Upper lobe of right lung (tissue), 1 donor: ENCODE results near the gene ZNF674. TPM values are rescaled to one million over a fixed set of nuclear protein-coding genes. Genes with fewer than 3 reads are reported as not detected.

Source experiments
- ATAC-seq: fragments of 200-7000 bp; cut with Tn5 transposase; one replicate; pipeline ENCODE4 v1.9.1; 2020; ENCODE audit warnings: mild to moderate bottlenecking, moderate library complexity
- DNase-seq: peaks from one replicate; pipeline ENCODE4 v3.0.0-alpha.2; 2020
- H3K27ac ChIP-seq: fragments of 200-600 bp; one replicate; pipeline ENCODE4 v1.8.0; 2022
- H3K27me3 ChIP-seq: fragments of 200-600 bp; one replicate; pipeline ENCODE4 v1.8.0; 2022; ENCODE audit warnings: mild to moderate bottlenecking
- H3K36me3 ChIP-seq: fragments of 200-600 bp; one replicate; pipeline ENCODE4 v1.8.0; 2022
- H3K4me1 ChIP-seq: fragments of 200-600 bp; one replicate; pipeline ENCODE4 v1.8.0; 2022
- H3K4me3 ChIP-seq: fragments of 200-600 bp; one replicate; pipeline ENCODE4 v1.8.0; 2022; ENCODE audit warnings: mild to moderate bottlenecking
- H3K9me3 ChIP-seq: fragments of 200-600 bp; one replicate; pipeline ENCODE4 v1.8.0; 2022
- CTCF ChIP-seq: fragments of 200-600 bp; IDR thresholded peaks from one replicate; pipeline ENCODE4 v1.8.0; 2022; ENCODE audit warnings: antibody characterized with exemption
- intact Hi-C: fragments of 100-400 bp; cut with DNase I; formaldehyde crosslinking; loops from one replicate; pipeline ENCODE4 v1.11.0; 2022
- total RNA-seq: library from RNA; stranded (reverse); fragmentation: NEBNext Ultra II Directional; extraction: Animal tissue kit (Norgen Biotek cat#: 25700); gene quantifications from one replicate; pipeline ENCODE4 v1.2.1, GENCODE V29; 2021
- donor health status: DM: no; HTN: yes; CAD: no; lungs with severe emphysema.

Gene ZNF674
- total RNA-seq, 1 donor from 2014 or later, result 5.9 TPM

- H3K27me3 ChIP-seq, result no peaks in the 10 kb centered on the region
- H3K27ac ChIP-seq, result peak overlapping the region; percentile 17
- TF ChIP-seq CTCF, result no peak
- no peak overlapping the region for H3K4me3 ChIP-seq
- peak; percentile 51 for ATAC-seq
- H3K36me3 ChIP-seq, result peaks cover 7% of the 10 kb centered on the region
- no peaks in the 10 kb centered on the region for H3K4me1 ChIP-seq
- intact Hi-C loops, result no loop called here
- DNase-seq, result no peak
- H3K9me3 ChIP-seq, result no peaks in the 10 kb centered on the region
Measured at GRCh38 chrX:46456125-46456922, 88.9 kb downstream of the ZNF674 start.

Other genes starting within 250 kb of the ZNF674 start
- 7.5 TPM for gene CHST7, start 28.3 kb upstream of the ZNF674 start, total RNA-seq
- gene SLC9A7, start 213.7 kb upstream of the ZNF674 start, total RNA-seq, result 8.8 TPM